Neural progenitor cell (in vitro differentiated cells): ENCODE data around the gene MCUB. TPM values are rescaled to one million over a fixed set of nuclear protein-coding genes. Genes with fewer than 3 reads are reported as not detected.
"Not testable (repeated sequence)": the region's sequence is repeated elsewhere in the genome, so short reads cannot be mapped to it uniquely, and the experiment has no call there.

Source experiments
- DNase-seq: peaks from one replicate; pipeline ENCODE4 v3.0.0-alpha.2; 2016; ENCODE audit warnings: low spot score
- H2AFZ ChIP-seq: fragments of 200-600 bp; sonication (generic); replicated peaks from 2 replicates; pipeline ENCODE4 v1.6.1; 2016; ENCODE audit warnings: antibody characterized with exemption
- H3F3A ChIP-seq: fragments of 200-600 bp; sonication (generic); 2 replicates; pipeline ENCODE4 v1.6.1; 2016; ENCODE audit warnings: antibody characterized with exemption, low read depth
- H3K27ac ChIP-seq: fragments of 200-600 bp; sonication (generic); 2 replicates; pipeline ENCODE4 v1.5.1; 2016; ENCODE audit warnings: mild to moderate bottlenecking
- H3K27me3 ChIP-seq: fragments of 200-600 bp; sonication (generic); 2 replicates; pipeline ENCODE4 v1.6.1; 2016; ENCODE audit warnings: mild to moderate bottlenecking, moderate library complexity
- H3K36me3 ChIP-seq: fragments of 200-600 bp; sonication (generic); 2 replicates; pipeline ENCODE4 v1.5.1; 2016
- H3K4me1 ChIP-seq: fragments of 200-600 bp; sonication (generic); 2 replicates; pipeline ENCODE4 v1.6.1; 2016; ENCODE audit warnings: mixed run types
- H3K4me2 ChIP-seq: fragments of 200-600 bp; sonication (generic); 2 replicates; pipeline ENCODE4 v1.6.1; 2016
- H3K4me3 ChIP-seq: fragments of 200-600 bp; sonication (generic); 2 replicates; pipeline ENCODE4 v1.5.1; 2016
- H3K79me2 ChIP-seq: fragments of 200-600 bp; sonication (generic); 2 replicates; pipeline ENCODE4 v1.6.1; 2016; ENCODE audit warnings: low read depth
- H3K9ac ChIP-seq: fragments of 200-600 bp; sonication (generic); 2 replicates; pipeline ENCODE4 v1.6.1; 2016
- H3K9me3 ChIP-seq: fragments of 200-600 bp; sonication (generic); 2 replicates; pipeline ENCODE4 v1.5.1; 2016; ENCODE audit warnings: low read depth
- H4K20me1 ChIP-seq: fragments of 200-600 bp; sonication (generic); 2 replicates; pipeline ENCODE4 v1.6.1; 2016; ENCODE audit warnings: low read depth
- H3K27ac Mint-ChIP-seq: 3 replicates; pipeline ENCODE4 v1.8.0; 2021; ENCODE audit warnings: mixed read lengths
- H3K27me3 Mint-ChIP-seq: 2 replicates; pipeline ENCODE4 v1.8.0; 2022; ENCODE audit warnings: low read depth, mild to moderate bottlenecking, inconsistent platforms, moderate library complexity, mixed read lengths; ENCODE audit not compliant: insufficient read depth
- H3K36me3 Mint-ChIP-seq: 3 replicates; pipeline ENCODE4 v1.8.0; 2021; ENCODE audit warnings: mixed read lengths
- H3K4me1 Mint-ChIP-seq: 3 replicates; pipeline ENCODE4 v1.8.0; 2021; ENCODE audit warnings: mixed read lengths
- H3K4me3 Mint-ChIP-seq: 3 replicates; pipeline ENCODE4 v1.8.0; 2021; ENCODE audit warnings: mild to moderate bottlenecking, moderate library complexity, mixed read lengths
- H3K9me3 Mint-ChIP-seq: 3 replicates; pipeline ENCODE4 v1.8.0; 2020; ENCODE audit warnings: mixed read lengths
- EZH2 ChIP-seq: fragments of 200-600 bp; sonication (generic); IDR thresholded peaks from 2 replicates; pipeline ENCODE4 v1.6.1; 2017; ENCODE audit warnings: antibody characterized with exemption, mild to moderate bottlenecking, moderate library complexity
- EZH2phosphoT487 ChIP-seq: fragments of 200-600 bp; sonication (generic); IDR thresholded peaks from 2 replicates; pipeline ENCODE4 v1.6.1; 2017; ENCODE audit warnings: antibody characterized with exemption
- total RNA-seq: library from RNA; depleted of rRNA; stranded (reverse); fragments of >200 nt; gene quantifications from 2 replicates; pipeline ENCODE4 v1.2.3, GENCODE V29; 2015; ENCODE audit warnings: low replicate concordance
- TF ChIP-seq, protein P1 (sequence below): fragments of 200-600 bp; sonication (generic); IDR thresholded peaks from 2 replicates; pipeline ENCODE4 v1.5.1; 2017; ENCODE audit warnings: antibody characterized with exemption, mild to moderate bottlenecking

MCUB gene, protein sequence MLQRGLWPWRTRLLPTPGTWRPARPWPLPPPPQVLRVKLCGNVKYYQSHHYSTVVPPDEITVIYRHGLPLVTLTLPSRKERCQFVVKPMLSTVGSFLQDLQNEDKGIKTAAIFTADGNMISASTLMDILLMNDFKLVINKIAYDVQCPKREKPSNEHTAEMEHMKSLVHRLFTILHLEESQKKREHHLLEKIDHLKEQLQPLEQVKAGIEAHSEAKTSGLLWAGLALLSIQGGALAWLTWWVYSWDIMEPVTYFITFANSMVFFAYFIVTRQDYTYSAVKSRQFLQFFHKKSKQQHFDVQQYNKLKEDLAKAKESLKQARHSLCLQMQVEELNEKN
- 30.5 and 44.9 TPM in 2 replicates for total RNA-seq

DNA sequence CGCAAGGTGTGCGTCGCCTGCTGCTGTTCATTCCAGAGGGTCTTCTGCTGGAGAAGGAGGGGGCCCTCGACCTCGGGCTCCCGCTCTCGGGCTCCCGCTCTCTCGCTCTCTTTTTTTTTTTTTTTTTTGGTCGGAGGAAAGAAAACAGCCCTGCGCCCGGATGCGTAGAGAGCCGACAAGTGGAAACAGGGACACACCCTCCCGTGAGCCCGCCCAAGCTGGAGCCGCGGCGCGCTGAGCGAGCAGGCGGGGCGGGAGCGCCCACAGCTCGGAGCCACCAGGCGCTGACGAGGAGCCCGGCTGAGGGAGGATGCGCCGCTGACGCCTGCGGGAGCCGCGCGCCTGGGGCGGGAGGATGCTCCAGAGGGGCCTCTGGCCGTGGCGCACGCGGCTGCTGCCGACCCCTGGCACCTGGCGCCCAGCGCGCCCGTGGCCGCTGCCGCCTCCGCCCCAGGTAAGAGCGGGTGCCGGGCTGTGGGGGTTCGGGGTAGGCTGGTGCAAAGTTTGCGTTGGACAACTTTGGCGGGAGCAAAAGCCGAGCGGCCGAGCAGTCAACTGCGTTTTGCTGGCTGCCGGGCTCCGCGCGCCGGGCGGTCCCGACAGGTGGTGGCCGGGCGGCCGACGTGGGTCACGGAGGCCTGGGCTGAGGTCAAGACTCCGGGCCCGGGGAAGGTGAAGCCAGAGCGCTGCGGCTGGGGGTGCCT, at the start of gene MCUB:
TSS of gene MCUB (plus strand) at position 264 of the 704 bp plus-strand sequence. CDS start at position 356, 92 bp downstream.
- H3K4me1 Mint-ChIP-seq: peaks cover 27% of the 10 kb centered on the region
- peak within 1 kb of the TSS; percentile 93 for H2AFZ ChIP-seq
- peak within 1 kb of the TSS; percentile 93 for H3K4me3 Mint-ChIP-seq
- no peak for TF ChIP-seq EZH2phosphoT487
- TF ChIP-seq EZH2: peak; percentile 26
- H3K79me2 ChIP-seq: peaks cover 15% of the 10 kb centered on the region
- H3K4me3 ChIP-seq: peak within 1 kb of the TSS; percentile 77
- H3F3A ChIP-seq: peaks cover 15% of the 10 kb centered on the region
- no peaks in the 10 kb centered on the region for H3K9me3 Mint-ChIP-seq
- no peaks in the 10 kb centered on the region for H3K9me3 ChIP-seq
- H3K9ac ChIP-seq: peak within 1 kb of the TSS; percentile 43
- no peak within 1 kb of the TSS for H3K27ac ChIP-seq
- H3K36me3 ChIP-seq: no peaks in the 10 kb centered on the region
- H3K27me3 Mint-ChIP-seq: peaks cover 5% of the 10 kb centered on the region
- DNase-seq: peak; percentile 93
- H3K27ac Mint-ChIP-seq: peak within 1 kb of the TSS; percentile 91
- no peaks in the 10 kb centered on the region for H4K20me1 ChIP-seq
- H3K36me3 Mint-ChIP-seq: peaks cover 8% of the 10 kb centered on the region
- H3K4me2 ChIP-seq: peak within 1 kb of the TSS; percentile 88
- H3K4me1 ChIP-seq: peaks cover 27% of the 10 kb centered on the region
- peaks cover 9% of the 10 kb centered on the region for H3K27me3 ChIP-seq

DNA sequence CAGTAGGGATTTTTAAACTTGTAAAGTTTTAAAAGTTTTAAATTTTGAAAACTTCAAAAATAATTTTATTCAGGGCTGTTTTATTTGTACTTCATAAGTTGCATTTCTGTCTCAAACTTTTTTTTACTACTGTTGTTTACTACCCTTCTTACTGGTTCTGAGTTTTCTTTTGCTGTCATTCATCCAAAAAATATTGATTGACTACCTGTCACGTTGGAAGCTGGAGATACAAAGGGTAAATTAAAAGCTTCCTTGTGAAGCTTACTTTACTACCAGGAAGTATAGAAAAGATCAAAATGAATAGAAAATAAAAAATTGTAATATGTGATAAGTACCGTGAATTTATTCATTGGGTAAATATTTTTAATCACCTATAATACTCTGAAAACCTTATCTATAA, 49.4 kb upstream of the MCUB start:
- H3K9me3 ChIP-seq: no peaks in the 10 kb centered on the region
- Mint-ChIP-seq H3K36me3 (peaks cover 41% of the 10 kb centered on the region), H3K27ac (no peak overlapping the region), H3K4me3 (no peak overlapping the region), H3K9me3 (no peaks in the 10 kb centered on the region), H3K27me3 (no peaks in the 10 kb centered on the region), H3K4me1 (no peaks in the 10 kb centered on the region)
- H3K27ac ChIP-seq: no peak overlapping the region
- TF ChIP-seq EZH2phosphoT487: no peak
- TF ChIP-seq, protein P1, sequence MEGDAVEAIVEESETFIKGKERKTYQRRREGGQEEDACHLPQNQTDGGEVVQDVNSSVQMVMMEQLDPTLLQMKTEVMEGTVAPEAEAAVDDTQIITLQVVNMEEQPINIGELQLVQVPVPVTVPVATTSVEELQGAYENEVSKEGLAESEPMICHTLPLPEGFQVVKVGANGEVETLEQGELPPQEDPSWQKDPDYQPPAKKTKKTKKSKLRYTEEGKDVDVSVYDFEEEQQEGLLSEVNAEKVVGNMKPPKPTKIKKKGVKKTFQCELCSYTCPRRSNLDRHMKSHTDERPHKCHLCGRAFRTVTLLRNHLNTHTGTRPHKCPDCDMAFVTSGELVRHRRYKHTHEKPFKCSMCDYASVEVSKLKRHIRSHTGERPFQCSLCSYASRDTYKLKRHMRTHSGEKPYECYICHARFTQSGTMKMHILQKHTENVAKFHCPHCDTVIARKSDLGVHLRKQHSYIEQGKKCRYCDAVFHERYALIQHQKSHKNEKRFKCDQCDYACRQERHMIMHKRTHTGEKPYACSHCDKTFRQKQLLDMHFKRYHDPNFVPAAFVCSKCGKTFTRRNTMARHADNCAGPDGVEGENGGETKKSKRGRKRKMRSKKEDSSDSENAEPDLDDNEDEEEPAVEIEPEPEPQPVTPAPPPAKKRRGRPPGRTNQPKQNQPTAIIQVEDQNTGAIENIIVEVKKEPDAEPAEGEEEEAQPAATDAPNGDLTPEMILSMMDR: no peak
- TF ChIP-seq EZH2: no peak
- H3F3A ChIP-seq: no peaks in the 10 kb centered on the region
- no peaks in the 10 kb centered on the region for H3K27me3 ChIP-seq
- peaks cover 22% of the 10 kb centered on the region for H3K36me3 ChIP-seq
- H3K4me2 ChIP-seq: no peak overlapping the region
- no peak overlapping the region for H3K9ac ChIP-seq
- H3K4me3 ChIP-seq: no peak overlapping the region
- no peaks in the 10 kb centered on the region for H4K20me1 ChIP-seq
- DNase-seq: no peak
- no peaks in the 10 kb centered on the region for H3K4me1 ChIP-seq
- H3K79me2 ChIP-seq: no peaks in the 10 kb centered on the region
- no peak overlapping the region for H2AFZ ChIP-seq

DNA sequence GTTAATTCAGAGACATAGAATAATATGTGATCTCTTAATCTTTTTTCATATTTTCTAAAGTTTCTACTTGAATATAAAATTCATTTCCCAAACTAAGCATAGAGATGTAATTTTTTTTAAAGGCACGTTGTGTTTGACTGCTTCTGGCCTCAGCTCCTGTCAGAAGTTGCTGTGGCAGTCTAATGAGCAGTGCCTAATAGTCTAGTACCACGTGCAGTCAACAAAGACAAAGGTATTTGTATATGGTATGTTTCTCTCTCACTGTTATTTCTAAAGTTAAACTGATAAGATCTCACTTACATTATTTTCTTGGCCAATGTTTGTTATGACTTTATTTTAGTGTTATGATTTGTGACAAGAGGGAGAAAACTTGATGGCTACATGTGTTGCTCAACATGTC, 48.6 kb upstream of the MCUB start:
- no peak overlapping the region for H3K4me2 ChIP-seq
- H3K4me3 Mint-ChIP-seq: no peak overlapping the region
- H3K36me3 ChIP-seq: peaks cover 27% of the 10 kb centered on the region
- H3K9me3 Mint-ChIP-seq: no peaks in the 10 kb centered on the region
- no peaks in the 10 kb centered on the region for H3K9me3 ChIP-seq
- no peak overlapping the region for H3K27ac ChIP-seq
- no peak for TF ChIP-seq EZH2
- TF ChIP-seq EZH2phosphoT487: no peak
- TF ChIP-seq, protein P1: no peak
- H3K4me1 Mint-ChIP-seq: no peaks in the 10 kb centered on the region
- DNase-seq: no peak
- H3K27me3 Mint-ChIP-seq: no peaks in the 10 kb centered on the region
- no peaks in the 10 kb centered on the region for H3K27me3 ChIP-seq
- H3F3A ChIP-seq: no peaks in the 10 kb centered on the region
- H3K4me3 ChIP-seq: no peak overlapping the region
- H3K27ac Mint-ChIP-seq: no peak overlapping the region
- H3K79me2 ChIP-seq: no peaks in the 10 kb centered on the region
- H2AFZ ChIP-seq: no peak overlapping the region
- H3K4me1 ChIP-seq: no peaks in the 10 kb centered on the region
- H3K36me3 Mint-ChIP-seq: peaks cover 35% of the 10 kb centered on the region
- no peaks in the 10 kb centered on the region for H4K20me1 ChIP-seq
- H3K9ac ChIP-seq: no peak overlapping the region

DNA sequence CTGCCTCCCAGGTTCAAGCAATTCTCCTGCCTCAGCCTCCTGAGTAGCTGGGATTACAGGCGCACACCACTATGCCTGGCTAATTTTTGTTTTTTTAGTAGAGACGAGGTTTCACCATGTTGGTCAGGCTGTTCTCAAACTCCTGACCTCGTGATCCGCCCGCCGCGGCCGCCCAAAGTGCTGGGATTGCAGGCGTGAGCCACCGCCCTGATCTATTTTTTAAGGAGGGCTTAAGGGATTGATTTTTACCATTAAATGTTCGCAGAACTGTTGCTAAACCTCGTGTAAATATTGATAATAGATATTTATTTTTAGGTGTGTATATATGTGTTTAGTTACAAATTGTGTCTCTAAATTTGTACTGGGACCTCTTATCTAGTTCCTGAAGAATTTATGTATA, 46.7 kb upstream of the MCUB start:
- H3K36me3 ChIP-seq: peaks cover 37% of the 10 kb centered on the region
- H2AFZ ChIP-seq, H3K9me3 ChIP-seq, H3K27ac Mint-ChIP-seq, H4K20me1 ChIP-seq, H3K9ac ChIP-seq, H3K27me3 Mint-ChIP-seq, H3K9me3 Mint-ChIP-seq, H3K4me1 ChIP-seq, H3K4me2 ChIP-seq, H3K27me3 ChIP-seq, DNase-seq, H3K79me2 ChIP-seq, H3K4me1 Mint-ChIP-seq, H3F3A ChIP-seq, H3K4me3 ChIP-seq, H3K27ac ChIP-seq, H3K4me3 Mint-ChIP-seq: not testable (repeated sequence)
- H3K36me3 Mint-ChIP-seq: peaks cover 36% of the 10 kb centered on the region
